Kidney tubule cell (primary cell): ENCODE data around the gene ACTL8.

Experiments used
- DNase-seq: peaks from one replicate; pipeline ENCODE4 v3.0.0-alpha.2; 2018; ENCODE audit warnings: low spot score

ACTL8 gene

GRCh38 chr1:17875882-17876280 is 120.7 kb downstream of the ACTL8 start:
- DNase-seq, result peak; percentile 92
